Activated naive CD8-positive, alpha-beta T cell treated with anti-CD3 and anti-CD28 coated beads for 36 hours (primary cell): ENCODE measurements around the gene AFAP1L2. TPM values are rescaled to one million over a fixed set of nuclear protein-coding genes. Genes with fewer than 3 reads are reported as not detected.

ENCODE experiments used
- DNase-seq: peaks from one replicate; pipeline ENCODE4 v3.0.0; 2021
- H3K27ac Mint-ChIP-seq: one replicate; pipeline ENCODE4 v1.8.0; 2022; ENCODE audit warnings: mild to moderate bottlenecking, moderate library complexity, mixed read lengths
- H3K27me3 Mint-ChIP-seq: one replicate; pipeline ENCODE4 v1.8.0; 2022; ENCODE audit warnings: mild to moderate bottlenecking, mixed read lengths
- H3K36me3 Mint-ChIP-seq: one replicate; pipeline ENCODE4 v1.8.0; 2021; ENCODE audit warnings: mild to moderate bottlenecking, mixed read lengths
- H3K4me1 Mint-ChIP-seq: one replicate; pipeline ENCODE4 v1.8.0; 2021; ENCODE audit warnings: mixed read lengths
- H3K4me3 Mint-ChIP-seq: one replicate; pipeline ENCODE4 v1.8.0; 2022; ENCODE audit warnings: mild to moderate bottlenecking, moderate library complexity, mixed read lengths
- H3K9me3 Mint-ChIP-seq: one replicate; pipeline ENCODE4 v1.8.0; 2022; ENCODE audit warnings: mixed read lengths
- total RNA-seq, 2 experiments: library from RNA; stranded (reverse); gene quantifications; one replicate each; pipeline ENCODE4 v1.2.3, GENCODE V29; 2021

AFAP1L2 gene
- total RNA-seq, 2 experiments from 2014 or later: 3.2 to 4.6 TPM

- H3K27me3 Mint-ChIP-seq: no peaks in the 10 kb centered on the region
- no peak for DNase-seq
- no peaks in the 10 kb centered on the region for H3K4me1 Mint-ChIP-seq
- H3K36me3 Mint-ChIP-seq: peaks cover 31% of the 10 kb centered on the region
- H3K27ac Mint-ChIP-seq: no peak overlapping the region
- H3K4me3 Mint-ChIP-seq: no peak overlapping the region
- H3K9me3 Mint-ChIP-seq: peaks cover 17% of the 10 kb centered on the region
Observed at GRCh38 chr10:114295393-114295792, 108.9 kb downstream of the AFAP1L2 start.

- no peak for DNase-seq
- H3K36me3 Mint-ChIP-seq: peaks cover 31% of the 10 kb centered on the region
- H3K27me3 Mint-ChIP-seq: no peaks in the 10 kb centered on the region
- no peak overlapping the region for H3K27ac Mint-ChIP-seq
- H3K9me3 Mint-ChIP-seq: peaks cover 17% of the 10 kb centered on the region
- H3K4me3 Mint-ChIP-seq: no peak overlapping the region
- no peaks in the 10 kb centered on the region for H3K4me1 Mint-ChIP-seq
Observed at GRCh38 chr10:114294549-114294948, 109.8 kb downstream of the AFAP1L2 start.

GRCh38 chr10:114293075-114293474 lies 111.2 kb downstream of the AFAP1L2 start:
- Mint-ChIP-seq H3K9me3 (peaks cover 17% of the 10 kb centered on the region), H3K4me1 (no peaks in the 10 kb centered on the region), H3K27me3 (no peaks in the 10 kb centered on the region), H3K36me3 (peaks cover 31% of the 10 kb centered on the region), H3K27ac (no peak overlapping the region), H3K4me3 (no peak overlapping the region)
- no peak for DNase-seq

GRCh38 chr10:114291516-114291915 lies 112.8 kb downstream of the AFAP1L2 start:
- no peak for DNase-seq
- Mint-ChIP-seq H3K9me3 (peaks cover 17% of the 10 kb centered on the region), H3K4me3 (no peak overlapping the region), H3K36me3 (peaks cover 20% of the 10 kb centered on the region), H3K27me3 (no peaks in the 10 kb centered on the region), H3K27ac (no peak overlapping the region), H3K4me1 (no peaks in the 10 kb centered on the region)

- H3K4me1 Mint-ChIP-seq: no peaks in the 10 kb centered on the region
- H3K4me3 Mint-ChIP-seq: no peak overlapping the region
- peaks cover 15% of the 10 kb centered on the region for H3K9me3 Mint-ChIP-seq
- H3K27me3 Mint-ChIP-seq: no peaks in the 10 kb centered on the region
- H3K36me3 Mint-ChIP-seq: peaks cover 15% of the 10 kb centered on the region
- no peak for DNase-seq
- no peak overlapping the region for H3K27ac Mint-ChIP-seq
Observed at GRCh38 chr10:114291076-114291475, 113.2 kb downstream of the AFAP1L2 start.

- H3K4me1 Mint-ChIP-seq: no peaks in the 10 kb centered on the region
- H3K27me3 Mint-ChIP-seq: no peaks in the 10 kb centered on the region
- no peak for DNase-seq
- no peak overlapping the region for H3K4me3 Mint-ChIP-seq
- peaks cover 5% of the 10 kb centered on the region for H3K36me3 Mint-ChIP-seq
- peaks cover 6% of the 10 kb centered on the region for H3K9me3 Mint-ChIP-seq
- H3K27ac Mint-ChIP-seq: no peak overlapping the region
Observed at GRCh38 chr10:114290038-114290437, 114.3 kb downstream of the AFAP1L2 start.

GRCh38 chr10:114289096-114289436 lies 115.2 kb downstream of the AFAP1L2 start:
- Mint-ChIP-seq H3K36me3 (no peaks in the 10 kb centered on the region), H3K27me3 (no peaks in the 10 kb centered on the region), H3K27ac (no peak overlapping the region), H3K9me3 (no peaks in the 10 kb centered on the region), H3K4me1 (no peaks in the 10 kb centered on the region), H3K4me3 (no peak overlapping the region)
- DNase-seq: no peak

GRCh38 chr10:114288424-114289095 lies 115.7 kb downstream of the AFAP1L2 start:
- Mint-ChIP-seq H3K27ac (no peak overlapping the region), H3K9me3 (no peaks in the 10 kb centered on the region), H3K4me1 (no peaks in the 10 kb centered on the region), H3K36me3 (no peaks in the 10 kb centered on the region), H3K4me3 (no peak overlapping the region), H3K27me3 (no peaks in the 10 kb centered on the region)
- DNase-seq: no peak

- Mint-ChIP-seq H3K36me3 (no peaks in the 10 kb centered on the region), H3K9me3 (no peaks in the 10 kb centered on the region), H3K27me3 (no peaks in the 10 kb centered on the region), H3K27ac (no peak overlapping the region), H3K4me3 (no peak overlapping the region), H3K4me1 (no peaks in the 10 kb centered on the region)
- DNase-seq: no peak
Observed at GRCh38 chr10:114286921-114287320, 117.4 kb downstream of the AFAP1L2 start.

GRCh38 chr10:114285961-114286441 lies 118.3 kb downstream of the AFAP1L2 start:
- DNase-seq: no peak
- Mint-ChIP-seq H3K4me3 (no peak overlapping the region), H3K27ac (no peak overlapping the region), H3K36me3 (no peaks in the 10 kb centered on the region), H3K4me1 (no peaks in the 10 kb centered on the region), H3K27me3 (no peaks in the 10 kb centered on the region), H3K9me3 (no peaks in the 10 kb centered on the region)

GRCh38 chr10:114284346-114285071 lies 119.8 kb downstream of the AFAP1L2 start:
- Mint-ChIP-seq H3K27ac (no peak overlapping the region), H3K36me3 (no peaks in the 10 kb centered on the region), H3K27me3 (no peaks in the 10 kb centered on the region), H3K4me1 (no peaks in the 10 kb centered on the region), H3K4me3 (no peak overlapping the region), H3K9me3 (no peaks in the 10 kb centered on the region)
- DNase-seq: no peak

- no peaks in the 10 kb centered on the region for H3K36me3 Mint-ChIP-seq
- no peak overlapping the region for H3K27ac Mint-ChIP-seq
- no peaks in the 10 kb centered on the region for H3K9me3 Mint-ChIP-seq
- H3K4me1 Mint-ChIP-seq: no peaks in the 10 kb centered on the region
- DNase-seq: no peak
- no peak overlapping the region for H3K4me3 Mint-ChIP-seq
- H3K27me3 Mint-ChIP-seq: no peaks in the 10 kb centered on the region
Observed at GRCh38 chr10:114283535-114284234, 120.6 kb downstream of the AFAP1L2 start.

- no peak overlapping the region for H3K27ac Mint-ChIP-seq
Observed at GRCh38 chr10:114283091-114283490, 121.2 kb downstream of the AFAP1L2 start.

GRCh38 chr10:114282526-114282925 lies 121.8 kb downstream of the AFAP1L2 start:
- no peak overlapping the region for H3K4me3 Mint-ChIP-seq
- no peak overlapping the region for H3K27ac Mint-ChIP-seq
- no peak for DNase-seq
- H3K9me3 Mint-ChIP-seq: no peaks in the 10 kb centered on the region
- no peaks in the 10 kb centered on the region for H3K4me1 Mint-ChIP-seq
- H3K36me3 Mint-ChIP-seq: no peaks in the 10 kb centered on the region
- H3K27me3 Mint-ChIP-seq: no peaks in the 10 kb centered on the region

More at GRCh38 chr10:114283091-114283490, 121.2 kb downstream of the AFAP1L2 start:
- no peak for DNase-seq
- no peaks in the 10 kb centered on the region for H3K4me1 Mint-ChIP-seq
- H3K4me3 Mint-ChIP-seq: no peak overlapping the region
- no peaks in the 10 kb centered on the region for H3K27me3 Mint-ChIP-seq
- H3K9me3 Mint-ChIP-seq: no peaks in the 10 kb centered on the region
- no peaks in the 10 kb centered on the region for H3K36me3 Mint-ChIP-seq

- no peak for DNase-seq
- Mint-ChIP-seq H3K4me1 (no peaks in the 10 kb centered on the region), H3K9me3 (no peaks in the 10 kb centered on the region), H3K27ac (no peak overlapping the region), H3K27me3 (no peaks in the 10 kb centered on the region), H3K4me3 (no peak overlapping the region), H3K36me3 (no peaks in the 10 kb centered on the region)
Observed at GRCh38 chr10:114281461-114281860, 122.8 kb downstream of the AFAP1L2 start.
